ENCODE measurements around the gene RIN3. TPM values are rescaled to one million over a fixed set of nuclear protein-coding genes. Genes with fewer than 3 reads are reported as not detected.

RIN3 gene
- total and polyA plus RNA-seq, 10 of the 15 experiments (the other 5 are each of a cell fraction or from before 2014, with no cell fraction given): 0.91 to 23.3 (median 6.3) TPM

- in situ Hi-C loops (cut with MboI) (no loop called here), intact Hi-C loops (cut with micrococcal nuclease; ENCODE audit: unreplicated experiment) (no loop called here)
- no peak overlapping the region for H2AFZ ChIP-seq (ENCODE audit: control insufficient read depth, low read depth, low read length)
- no peak for TF ChIP-seq E4F1 (IDR thresholded peaks at IDR 0.05; ENCODE audit: borderline replicate concordance, partially characterized antibody)
- TF ChIP-seq RUNX3 (IDR thresholded peaks at IDR 0.05; ENCODE audit: low read length): peak; percentile 21; the same call in 1 of the 2 replicates
- peak; percentile 30; the same call in 1 of the 2 replicates for TF ChIP-seq IKZF1 (conservative IDR thresholded peaks at IDR 0.05)
- TF ChIP-seq PML (IDR thresholded peaks at IDR 0.05; ENCODE audit: low read length): no peak
- peak; percentile 36 for TF ChIP-seq MEF2B (IDR thresholded peaks at IDR 0.05; ENCODE audit: partially characterized antibody, poor library complexity, severe bottlenecking)
- 8% methylated on average over 4 of the region's 4 CpGs for WGBS (ENCODE audit: insufficient coverage, insufficient replicate concordance, low lambda C conversion rate, missing lambda C conversion rate)
- ATAC-seq (peak; percentile 59), FAIRE-seq (no peak), DNase-seq (ENCODE audit: low read depth, low spot score) (no peak)
- H3K36me3 ChIP-seq (ENCODE audit: control insufficient read depth in 2 of 2, insufficient read depth in 2 of 2, low read length in 1 of 2): peaks cover 0 to 4% of the 10 kb centered on the region in 2 experiments; a peak in 1 of 4 replicates
- no peaks in the 10 kb centered on the region for H4K20me1 ChIP-seq (ENCODE audit: control insufficient read depth, insufficient read depth)
- ChIA-PET POLR2A (interaction anchor here (1.2 to 1.6 kb wide), 3 partner anchors 8 to 35 kb away, joined by 3 to 8 read pairs (median 5); no protein-coding TSS in a partner anchor), CTCF (interaction anchor here (1.0 to 1.8 kb wide), 7 partner anchors 9 to 207 kb away, joined by 3 to 12 read pairs (median 4); no protein-coding TSS in a partner anchor), SMC1A (ENCODE audit: uncharacterized antibody, unreplicated experiment) (interaction anchor here (0.6 to 1.9 kb wide), 10 partner anchors 8 to 411 kb away, joined by 3 to 9 read pairs (median 4); no protein-coding TSS in a partner anchor), RAD21 (ENCODE audit: unreplicated experiment) (interaction anchor here (1.0 to 1.3 kb wide), 6 partner anchors 8 to 154 kb away, joined by 3 to 13 read pairs (median 6); no protein-coding TSS in a partner anchor)
- H3K4me2 ChIP-seq (ENCODE audit: control insufficient read depth, insufficient read depth): no peak overlapping the region
- no peak overlapping the region for H3K9ac ChIP-seq (ENCODE audit: control insufficient read depth, insufficient read depth, low read length)
- no peaks in the 10 kb centered on the region for H3K79me2 ChIP-seq (ENCODE audit: control insufficient read depth, insufficient read depth, low read length)
- H3K27me3 ChIP-seq (replicated peaks in 1 of 2; ENCODE audit: control insufficient read depth in 2 of 2, insufficient read depth in 2 of 2, low read length in 1 of 2): no peaks in the 10 kb centered on the region
- H3K4me1 ChIP-seq (ENCODE audit: control insufficient read depth, insufficient read depth, low read length): peaks cover 27% of the 10 kb centered on the region
- H3K9me3 ChIP-seq (replicated peaks; ENCODE audit: control insufficient read depth, insufficient read depth, low read length): no peaks in the 10 kb centered on the region; the same call in 2 of the 3 replicates
- H3K27ac ChIP-seq (ENCODE audit: control insufficient read depth, insufficient read depth): peak overlapping the region; percentile 4; the same call in 1 of the 2 replicates
- H3K4me3 ChIP-seq: no peak overlapping the region
- no TSS peak for BruUV-seq (replicated peaks)
Observed at GRCh38 chr14:92668276-92668973, 154.8 kb downstream of the RIN3 start.
